HCT116 (cell line): ENCODE data around the gene HEATR5B. TPM values are rescaled to one million over a fixed set of nuclear protein-coding genes. Genes with fewer than 3 reads are reported as not detected.

Experiments used
- ATAC-seq: fragments of 200-7000 bp; cut with Tn5 transposase; 2 replicates; pipeline ENCODE4 v1.9.1; 2020; ENCODE audit warnings: mild to moderate bottlenecking, moderate library complexity
- BruUV-seq: library from RNA; stranded (reverse); fragments of 400-500 nt; replicated peaks from 2 replicates; lab custom pipeline; 2021; lab: Mats Ljungman, UMichigan
- CTCF ChIA-PET: fragments of 300-600 bp; sonication (Branson Sonifier 250); formaldehyde crosslinking; loops from one replicate; lab custom pipeline; 2021; ENCODE audit warnings: antibody characterized with exemption; lab: Charles Lee
- POLR2A ChIA-PET: fragments of 300-600, 350-600 bp; sonication (Branson Sonifier 250); formaldehyde crosslinking; loops from one replicate; lab custom pipeline; 2021; ENCODE audit warnings: antibody characterized with exemption; lab: Charles Lee
- RAD21 ChIA-PET, 2 experiments: fragments of 300-600 bp; sonication (Branson Sonifier 250); formaldehyde crosslinking; loops; one replicate each; lab custom pipeline; 2023; ENCODE audit warnings: low total read pairs in 2 of 2; ENCODE audit not compliant: uncharacterized antibody in 2 of 2, unreplicated experiment in 2 of 2, low non-redundant PET in 1 of 2; lab: Charles Lee
- DNase-seq: peaks from one replicate; pipeline ENCODE4 v3.0.0-alpha.2; 2010; ENCODE audit warnings: low read depth, low spot score
- H2AFZ ChIP-seq: fragments of 200-600 bp; shearing (Covaris generic), sonication (generic); 2 replicates; pipeline ENCODE4 v1.6.1; 2017; ENCODE audit warnings: low read depth, mixed run types, mixed read lengths, antibody characterized with exemption, low read length; ENCODE audit not compliant: poor library complexity, severe bottlenecking
- H3K27ac ChIP-seq: 2 replicates; pipeline ENCODE4 v1.5.1; 2012; ENCODE audit warnings: low read depth, low read length
- H3K27me3 ChIP-seq: fragments of 200-600 bp; sonication (generic); 2 replicates; pipeline ENCODE4 v1.6.1; 2016; ENCODE audit warnings: mixed run types, low read length, mixed read lengths; ENCODE audit not compliant: insufficient read depth
- H3K36me3 ChIP-seq, 2 experiments: fragments of 200-500 bp in 1 of 2; fragments of 200-600 bp in 1 of 2; sonication (Bioruptor generic) in 1 of 2; sonication (generic) in 1 of 2; 2 replicates each; pipeline versions ENCODE4 v1.5.1 to v1.6.1; 2014 to 2016; ENCODE audit warnings: low read length in 2 of 2, inconsistent platforms in 1 of 2, mixed read lengths in 1 of 2, mixed run types in 1 of 2; ENCODE audit not compliant: insufficient read depth in 2 of 2, control insufficient read depth in 1 of 2
- H3K4me1 ChIP-seq, 2 experiments: fragments of 200-600 bp in 1 of 2; sonication (generic) in 1 of 2; 2 replicates each; pipeline versions ENCODE4 v1.5.1 to v1.6.1; 2012 to 2017; ENCODE audit warnings: low read length in 2 of 2, inconsistent platforms in 1 of 2, mild to moderate bottlenecking in 1 of 2, mixed read lengths in 1 of 2, mixed run types in 1 of 2, moderate library complexity in 1 of 2; ENCODE audit not compliant: insufficient read depth in 2 of 2, control insufficient read depth in 1 of 2
- H3K4me2 ChIP-seq: fragments of 200-600 bp; sonication (generic); 2 replicates; pipeline ENCODE4 v1.6.1; 2017; ENCODE audit warnings: mixed run types, low read length, mixed read lengths
- H3K4me3 ChIP-seq, 2 experiments: fragments of 200-600 bp in 1 of 2; sonication (generic) in 1 of 2; replicated peaks in 1 of 2; 2 replicates each; pipeline ENCODE4 v1.5.1; 2011 to 2016; ENCODE audit warnings: low read length in 2 of 2, control low read depth in 1 of 2, low read depth in 1 of 2, mild to moderate bottlenecking in 1 of 2, mixed read lengths in 1 of 2, mixed run types in 1 of 2
- H3K79me2 ChIP-seq: fragments of 200-600 bp; sonication (generic); 2 replicates; pipeline ENCODE4 v1.6.1; 2017; ENCODE audit warnings: mild to moderate bottlenecking, mixed run types, low read length, moderate library complexity, mixed read lengths; ENCODE audit not compliant: insufficient read depth
- H3K9ac ChIP-seq: fragments of 200-600 bp; sonication (generic); 2 replicates; pipeline ENCODE4 v1.6.1; 2016; ENCODE audit warnings: low read length, mixed read lengths
- H3K9me2 ChIP-seq: fragments of 200-600 bp; sonication (generic), shearing (Covaris generic); 2 replicates; pipeline ENCODE4 v1.6.1; 2017; ENCODE audit warnings: mixed run types, mild to moderate bottlenecking, moderate library complexity; ENCODE audit not compliant: insufficient read depth
- H3K9me3 ChIP-seq, 2 experiments: fragments of 200-500 bp in 1 of 2; fragments of 200-600 bp in 1 of 2; sonication (Bioruptor generic) in 1 of 2; sonication (generic) in 1 of 2; 2 replicates each; pipeline ENCODE4 v1.6.1; 2014 to 2017; ENCODE audit warnings: low read length in 2 of 2, mixed read lengths in 2 of 2, inconsistent platforms in 1 of 2, low read depth in 1 of 2, mild to moderate bottlenecking in 1 of 2, mixed run types in 1 of 2, moderate library complexity in 1 of 2; ENCODE audit not compliant: control insufficient read depth in 1 of 2, insufficient read depth in 1 of 2
- H4K20me1 ChIP-seq: fragments of 200-600 bp; sonication (generic), shearing (Covaris generic); 2 replicates; pipeline ENCODE4 v1.6.1; 2017; ENCODE audit warnings: mixed run types, mild to moderate bottlenecking, moderate library complexity; ENCODE audit not compliant: insufficient read depth
- CBX3 ChIP-seq: IDR thresholded peaks from 2 replicates; pipeline ENCODE4 v1.6.1; 2012; ENCODE audit warnings: low read depth
- CEBPB ChIP-seq: IDR thresholded peaks from 2 replicates; pipeline ENCODE4 v1.6.1; 2012; ENCODE audit warnings: low read depth
- EGR1 ChIP-seq: IDR thresholded peaks from 2 replicates; pipeline ENCODE4 v1.6.1; 2012; ENCODE audit warnings: low read depth
- ELF1 ChIP-seq: IDR thresholded peaks from 2 replicates; pipeline ENCODE4 v1.6.1; 2012; ENCODE audit warnings: low read depth, borderline replicate concordance
- EZH2 ChIP-seq: fragments of 200-600 bp; sonication (generic); IDR thresholded peaks from 2 replicates; pipeline ENCODE4 v1.6.1; 2017; ENCODE audit warnings: antibody characterized with exemption, mixed run types
- FOSL1 ChIP-seq: IDR thresholded peaks from 2 replicates; pipeline ENCODE4 v1.6.1; 2012; ENCODE audit warnings: low read depth
- JUND ChIP-seq: IDR thresholded peaks from 2 replicates; pipeline ENCODE4 v1.6.1; 2012
- POLR2A ChIP-seq: IDR thresholded peaks from 2 replicates; pipeline ENCODE4 v1.7.0; 2011; ENCODE audit warnings: borderline replicate concordance; ENCODE audit not compliant: insufficient read depth, insufficient read length; ENCODE audit errors: extremely low read depth
- POLR2AphosphoS5 ChIP-seq: IDR thresholded peaks from 2 replicates; pipeline ENCODE4 v1.6.1; 2011; ENCODE audit warnings: mild to moderate bottlenecking, low read depth, low read length, moderate library complexity
- RAD21 ChIP-seq: IDR thresholded peaks from 2 replicates; pipeline ENCODE4 v1.6.1; 2012; ENCODE audit warnings: low read depth, mild to moderate bottlenecking
- SP1 ChIP-seq: IDR thresholded peaks from 2 replicates; pipeline ENCODE4 v1.6.1; 2012; ENCODE audit warnings: low read depth
- SRF ChIP-seq: IDR thresholded peaks from 2 replicates; pipeline ENCODE4 v1.6.1; 2012; ENCODE audit warnings: low read depth
- ZFX ChIP-seq: fragments of 450-650 bp; IDR thresholded peaks from 2 replicates; pipeline ENCODE4 v1.6.1; 2017
- intact Hi-C: fragments of 100-400 bp; cut with micrococcal nuclease; formaldehyde crosslinking; loops from 2 replicates; pipeline ENCODE4 v1.10.0; 2022
- total RNA-seq: library from RNA; stranded (reverse); gene quantifications from one replicate; pipeline ENCODE4 v1.2.1, GENCODE V29; 2021; ENCODE audit not compliant: unreplicated experiment
- TF ChIP-seq, protein P1 (sequence below): IDR thresholded peaks from 2 replicates; pipeline ENCODE4 v1.6.1; 2012
- TF ChIP-seq, protein P2 (sequence below): IDR thresholded peaks from 2 replicates; pipeline ENCODE4 v1.6.1; 2011; ENCODE audit warnings: mild to moderate bottlenecking, low read length, moderate library complexity; ENCODE audit not compliant: insufficient replicate concordance; ENCODE audit errors: extremely low read depth
- TF ChIP-seq, protein P3 (sequence below): IDR thresholded peaks from 2 replicates; pipeline ENCODE4 v1.6.1; 2012; ENCODE audit warnings: low read depth
- TF ChIP-seq, protein P4 (sequence below): IDR thresholded peaks from 2 replicates; pipeline ENCODE4 v1.6.1; 2012
- TF ChIP-seq, protein P5 (sequence below), 3 experiments: fragments of 200-600 bp in 1 of 3; sonication (generic) in 1 of 3; IDR thresholded peaks in 2 of 3; conservative IDR thresholded peaks in 1 of 3; 2 replicates each; pipeline ENCODE4 v1.5.1; 2012 to 2017; ENCODE audit warnings: low read depth in 2 of 3, low read length in 2 of 3, antibody characterized with exemption in 1 of 3, borderline replicate concordance in 1 of 3, control low read depth in 1 of 3, mild to moderate bottlenecking in 1 of 3, mixed read lengths in 1 of 3, mixed run types in 1 of 3, moderate library complexity in 1 of 3; ENCODE audit not compliant: insufficient read depth in 1 of 3

The HEATR5B gene
- total RNA-seq, 1 experiment from 2014 or later: 10.6 TPM

DNA sequence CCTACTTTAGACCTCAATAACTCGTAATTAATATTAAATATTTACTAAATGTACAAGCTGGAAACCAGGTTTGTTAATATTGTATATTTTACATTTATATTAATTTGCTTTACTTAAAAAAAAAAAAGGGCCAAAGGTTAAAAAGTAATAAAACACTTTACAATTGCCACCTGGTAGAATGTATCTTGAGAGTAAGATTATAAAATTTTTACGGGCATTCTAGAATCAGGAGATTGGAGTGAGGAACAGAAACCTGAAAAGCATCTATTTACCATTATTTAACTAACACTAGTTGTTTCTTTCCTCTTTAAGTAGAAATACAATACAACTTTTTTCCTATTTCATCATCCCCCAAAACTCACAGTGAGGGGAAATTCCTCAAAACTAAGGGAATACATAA is 102.3 kb downstream of the HEATR5B start:
- Histone ChIP-seq H4K20me1 (no peaks in the 10 kb centered on the region), H3K4me2 (no peak overlapping the region), H3K79me2 (no peaks in the 10 kb centered on the region), H3K27me3 (no peaks in the 10 kb centered on the region), H3K4me1 (no peaks in the 10 kb centered on the region), H3K27ac (no peak overlapping the region), H3K9me3 (no peaks in the 10 kb centered on the region), H2AFZ (no peak overlapping the region), H3K4me3 (no peak overlapping the region), H3K9ac (no peak overlapping the region), H3K9me2 (no peaks in the 10 kb centered on the region), H3K36me3 (no peaks in the 10 kb centered on the region)
- ChIA-PET POLR2A (no interaction called here), CTCF (no interaction called here), RAD21 (interaction anchor here in 1 of 2 experiments (0.7 kb wide), 1 partner anchor 15 kb away, joined by 4 read pairs; no protein-coding TSS in a partner anchor)
- TF ChIP-seq, protein P1, sequence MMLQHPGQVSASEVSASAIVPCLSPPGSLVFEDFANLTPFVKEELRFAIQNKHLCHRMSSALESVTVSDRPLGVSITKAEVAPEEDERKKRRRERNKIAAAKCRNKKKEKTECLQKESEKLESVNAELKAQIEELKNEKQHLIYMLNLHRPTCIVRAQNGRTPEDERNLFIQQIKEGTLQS: no peak
- TF ChIP-seq, protein P2, sequence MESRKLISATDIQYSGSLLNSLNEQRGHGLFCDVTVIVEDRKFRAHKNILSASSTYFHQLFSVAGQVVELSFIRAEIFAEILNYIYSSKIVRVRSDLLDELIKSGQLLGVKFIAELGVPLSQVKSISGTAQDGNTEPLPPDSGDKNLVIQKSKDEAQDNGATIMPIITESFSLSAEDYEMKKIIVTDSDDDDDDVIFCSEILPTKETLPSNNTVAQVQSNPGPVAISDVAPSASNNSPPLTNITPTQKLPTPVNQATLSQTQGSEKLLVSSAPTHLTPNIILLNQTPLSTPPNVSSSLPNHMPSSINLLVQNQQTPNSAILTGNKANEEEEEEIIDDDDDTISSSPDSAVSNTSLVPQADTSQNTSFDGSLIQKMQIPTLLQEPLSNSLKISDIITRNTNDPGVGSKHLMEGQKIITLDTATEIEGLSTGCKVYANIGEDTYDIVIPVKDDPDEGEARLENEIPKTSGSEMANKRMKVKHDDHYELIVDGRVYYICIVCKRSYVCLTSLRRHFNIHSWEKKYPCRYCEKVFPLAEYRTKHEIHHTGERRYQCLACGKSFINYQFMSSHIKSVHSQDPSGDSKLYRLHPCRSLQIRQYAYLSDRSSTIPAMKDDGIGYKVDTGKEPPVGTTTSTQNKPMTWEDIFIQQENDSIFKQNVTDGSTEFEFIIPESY: no peak
- no peak for TF ChIP-seq EGR1
- no peak for TF ChIP-seq CBX3
- no peak for TF ChIP-seq POLR2AphosphoS5
- TF ChIP-seq, protein P3, sequence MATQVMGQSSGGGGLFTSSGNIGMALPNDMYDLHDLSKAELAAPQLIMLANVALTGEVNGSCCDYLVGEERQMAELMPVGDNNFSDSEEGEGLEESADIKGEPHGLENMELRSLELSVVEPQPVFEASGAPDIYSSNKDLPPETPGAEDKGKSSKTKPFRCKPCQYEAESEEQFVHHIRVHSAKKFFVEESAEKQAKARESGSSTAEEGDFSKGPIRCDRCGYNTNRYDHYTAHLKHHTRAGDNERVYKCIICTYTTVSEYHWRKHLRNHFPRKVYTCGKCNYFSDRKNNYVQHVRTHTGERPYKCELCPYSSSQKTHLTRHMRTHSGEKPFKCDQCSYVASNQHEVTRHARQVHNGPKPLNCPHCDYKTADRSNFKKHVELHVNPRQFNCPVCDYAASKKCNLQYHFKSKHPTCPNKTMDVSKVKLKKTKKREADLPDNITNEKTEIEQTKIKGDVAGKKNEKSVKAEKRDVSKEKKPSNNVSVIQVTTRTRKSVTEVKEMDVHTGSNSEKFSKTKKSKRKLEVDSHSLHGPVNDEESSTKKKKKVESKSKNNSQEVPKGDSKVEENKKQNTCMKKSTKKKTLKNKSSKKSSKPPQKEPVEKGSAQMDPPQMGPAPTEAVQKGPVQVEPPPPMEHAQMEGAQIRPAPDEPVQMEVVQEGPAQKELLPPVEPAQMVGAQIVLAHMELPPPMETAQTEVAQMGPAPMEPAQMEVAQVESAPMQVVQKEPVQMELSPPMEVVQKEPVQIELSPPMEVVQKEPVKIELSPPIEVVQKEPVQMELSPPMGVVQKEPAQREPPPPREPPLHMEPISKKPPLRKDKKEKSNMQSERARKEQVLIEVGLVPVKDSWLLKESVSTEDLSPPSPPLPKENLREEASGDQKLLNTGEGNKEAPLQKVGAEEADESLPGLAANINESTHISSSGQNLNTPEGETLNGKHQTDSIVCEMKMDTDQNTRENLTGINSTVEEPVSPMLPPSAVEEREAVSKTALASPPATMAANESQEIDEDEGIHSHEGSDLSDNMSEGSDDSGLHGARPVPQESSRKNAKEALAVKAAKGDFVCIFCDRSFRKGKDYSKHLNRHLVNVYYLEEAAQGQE: no peak
- no peak for TF ChIP-seq EZH2
- TF ChIP-seq, protein P4, sequence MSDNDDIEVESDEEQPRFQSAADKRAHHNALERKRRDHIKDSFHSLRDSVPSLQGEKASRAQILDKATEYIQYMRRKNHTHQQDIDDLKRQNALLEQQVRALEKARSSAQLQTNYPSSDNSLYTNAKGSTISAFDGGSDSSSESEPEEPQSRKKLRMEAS: no peak
- no peak for TF ChIP-seq POLR2A
- TF ChIP-seq ZFX: no peak
- TF ChIP-seq FOSL1: no peak
- TF ChIP-seq JUND: no peak
- no peak for TF ChIP-seq SRF
- TF ChIP-seq RAD21: no peak
- no peak for TF ChIP-seq ELF1
- no peak for TF ChIP-seq CEBPB
- TF ChIP-seq, protein P5, sequence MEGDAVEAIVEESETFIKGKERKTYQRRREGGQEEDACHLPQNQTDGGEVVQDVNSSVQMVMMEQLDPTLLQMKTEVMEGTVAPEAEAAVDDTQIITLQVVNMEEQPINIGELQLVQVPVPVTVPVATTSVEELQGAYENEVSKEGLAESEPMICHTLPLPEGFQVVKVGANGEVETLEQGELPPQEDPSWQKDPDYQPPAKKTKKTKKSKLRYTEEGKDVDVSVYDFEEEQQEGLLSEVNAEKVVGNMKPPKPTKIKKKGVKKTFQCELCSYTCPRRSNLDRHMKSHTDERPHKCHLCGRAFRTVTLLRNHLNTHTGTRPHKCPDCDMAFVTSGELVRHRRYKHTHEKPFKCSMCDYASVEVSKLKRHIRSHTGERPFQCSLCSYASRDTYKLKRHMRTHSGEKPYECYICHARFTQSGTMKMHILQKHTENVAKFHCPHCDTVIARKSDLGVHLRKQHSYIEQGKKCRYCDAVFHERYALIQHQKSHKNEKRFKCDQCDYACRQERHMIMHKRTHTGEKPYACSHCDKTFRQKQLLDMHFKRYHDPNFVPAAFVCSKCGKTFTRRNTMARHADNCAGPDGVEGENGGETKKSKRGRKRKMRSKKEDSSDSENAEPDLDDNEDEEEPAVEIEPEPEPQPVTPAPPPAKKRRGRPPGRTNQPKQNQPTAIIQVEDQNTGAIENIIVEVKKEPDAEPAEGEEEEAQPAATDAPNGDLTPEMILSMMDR (IDR thresholded peaks at IDR 0.05 in 2 of 3, conservative IDR thresholded peaks at IDR 0.05 in 1 of 3; ENCODE audit: borderline replicate concordance in 1 of 3, insufficient read depth in 1 of 3, low read depth in 2 of 3, low read length in 2 of 3): no peak
- TF ChIP-seq SP1: no peak
- DNase-seq (no peak), ATAC-seq (no peak)
- no TSS peak for BruUV-seq
- intact Hi-C loops: no loop called here
